ENCODE data around the gene SYVN1.

DNA sequence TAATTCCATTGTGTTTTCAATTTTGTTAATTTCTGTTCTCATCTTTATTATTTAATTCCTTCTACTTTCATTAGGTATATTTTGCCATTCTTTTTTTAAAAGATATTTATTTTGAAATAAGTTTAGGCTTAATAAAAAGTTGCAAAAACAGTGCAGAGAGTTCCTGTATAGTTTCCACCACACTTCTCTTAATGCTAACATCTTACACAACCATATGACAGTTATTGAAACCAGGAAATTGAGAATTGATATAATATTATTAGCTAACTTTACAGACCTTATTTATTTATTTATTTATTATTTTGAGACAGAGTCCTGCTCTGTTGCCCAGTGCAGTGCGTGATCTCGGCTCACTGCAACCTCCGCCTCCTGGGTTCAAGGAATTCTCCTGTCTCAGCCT is 21.9 kb upstream of the SYVN1 start:
- TF ChIP-seq PAX5 (IDR thresholded peaks at IDR 0.05; ENCODE audit: borderline replicate concordance, low read depth, low read length) (no peak), NFIC (IDR thresholded peaks at IDR 0.05; ENCODE audit: low read depth, low read length) (no peak), JUND (IDR thresholded peaks at IDR 0.05; ENCODE audit: low read depth, low read length) (no peak), PBX3 (IDR thresholded peaks at IDR 0.05; ENCODE audit: insufficient replicate concordance, low read depth, low read length) (no peak), JUNB (IDR thresholded peaks at IDR 0.05) (no peak), TCF3 (IDR thresholded peaks at IDR 0.05; ENCODE audit: borderline replicate concordance, insufficient read depth, low read depth, low read length) (no peak), CTCF (IDR thresholded peaks at IDR 0.05 in 2 of 3, conservative IDR thresholded peaks at IDR 0.05 in 1 of 3; ENCODE audit: control insufficient read depth in 2 of 3, extremely low read depth in 1 of 3, insufficient read depth in 1 of 3, low read depth in 3 of 3, low read length in 3 of 3) (no peak)
